ENCODE data around the gene FOXR2.

The FOXR2 gene

GRCh38 chrX:55623100-55623499, at the start of gene FOXR2:
Gene FOXR2, plus strand, starts transcription at chrX:55623400. Its CDS starts 312 bp downstream, at chrX:55623712.
- DNase-seq: no peak

- no peak for DNase-seq
These were observed 44.1 kb upstream of the FOXR2 start for GRCh38 chrX:55579115-55579514.

GRCh38 chrX:55582447-55582846, 40.8 kb upstream of the FOXR2 start:
- DNase-seq: no peak

- no peak for DNase-seq
These were observed 29.9 kb upstream of the FOXR2 start for GRCh38 chrX:55593296-55593695.

GRCh38 chrX:55593756-55594257, 29.4 kb upstream of the FOXR2 start:
- DNase-seq: no peak

GRCh38 chrX:55598333-55598732, 24.9 kb upstream of the FOXR2 start:
- DNase-seq: no peak

GRCh38 chrX:55619547-55619946, 3.7 kb upstream of the FOXR2 start:
- no peak for DNase-seq

GRCh38 chrX:55624403-55624802, 1.2 kb downstream of the FOXR2 start:
- DNase-seq: no peak

- no peak for DNase-seq
These were observed 12.9 kb downstream of the FOXR2 start for GRCh38 chrX:55636109-55636508.

- peak; percentile 35 for DNase-seq
These were observed 15.7 kb downstream of the FOXR2 start for GRCh38 chrX:55638933-55639332.

- DNase-seq: peak; percentile 3
These were observed 17.7 kb downstream of the FOXR2 start for GRCh38 chrX:55640854-55641253.

- DNase-seq: no peak
These were observed 25.2 kb downstream of the FOXR2 start for GRCh38 chrX:55648434-55648833.

GRCh38 chrX:55659931-55660330, 36.7 kb downstream of the FOXR2 start:
- DNase-seq: no peak

- peak; percentile 0 for DNase-seq
These were observed 40.4 kb downstream of the FOXR2 start for GRCh38 chrX:55663584-55663983.

- no peak for DNase-seq
These were observed 44.9 kb downstream of the FOXR2 start for GRCh38 chrX:55668084-55668483.
